ENCODE measurements around the gene CEACAM4. TPM values are rescaled to one million over a fixed set of nuclear protein-coding genes. Genes with fewer than 3 reads are reported as not detected.

CEACAM4 gene
- total and polyA plus RNA-seq, 3 donors from 2014 or later, result 0.47 to 1.7 TPM; not detected in 1

DNA sequence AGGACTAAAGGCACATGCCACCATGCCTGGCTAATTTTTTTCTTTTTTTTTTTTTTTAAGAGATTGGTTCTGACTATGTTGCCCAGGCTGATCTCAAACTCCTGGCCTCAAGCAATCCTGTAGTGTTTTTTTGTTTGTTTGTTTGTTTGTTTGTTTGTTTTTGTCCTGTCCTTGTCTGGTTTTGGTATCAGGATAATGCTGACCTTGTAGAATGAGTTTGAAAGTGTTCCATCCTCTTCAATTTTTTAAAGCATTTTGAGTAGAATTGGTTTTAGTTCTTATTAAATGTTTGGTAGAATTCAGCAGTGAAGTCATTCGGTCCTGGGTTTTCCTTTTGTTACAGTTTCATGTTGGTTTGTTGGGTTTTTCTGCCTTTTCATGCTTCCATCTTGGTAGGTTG lies 19.2 kb downstream of the CEACAM4 start:
- no peak overlapping the region for H3K27ac ChIP-seq
- no peak for DNase-seq
- WGBS, 2 donors, result 70 to 84% methylated on average over 1 of the region's 1 CpG
- no peak for TF ChIP-seq POLR2A (IDR thresholded peaks at IDR 0.05)
- TF ChIP-seq CTCF (IDR thresholded peaks at IDR 0.05), result no peak
- H3K36me3 ChIP-seq (ENCODE audit: low read depth, missing control alignments), result no peaks in the 10 kb centered on the region
- intact Hi-C loops (cut with DNase I; ENCODE audit: low total_unique reads), result no loop called here
- H3K27me3 ChIP-seq, result no peaks in the 10 kb centered on the region
- no peaks in the 10 kb centered on the region for H3K4me1 ChIP-seq
- no peak overlapping the region for H3K4me3 ChIP-seq
- H3K9me3 ChIP-seq, result no peaks in the 10 kb centered on the region

- no peak for DNase-seq
- WGBS, 2 donors, result 79 to 90% methylated on average over 3 to 5 of the region's 5 CpGs
Observed at GRCh38 chr19:41606215-41606837, 20.5 kb downstream of the CEACAM4 start.

GRCh38 chr19:41604831-41605230 lies 22.0 kb downstream of the CEACAM4 start:
- Histone ChIP-seq H3K27ac (no peak overlapping the region), H3K4me3 (no peak overlapping the region), H3K9me3 (no peaks in the 10 kb centered on the region), H3K27me3 (no peaks in the 10 kb centered on the region), H3K4me1 (no peaks in the 10 kb centered on the region), H3K36me3 (ENCODE audit: low read depth, missing control alignments) (no peaks in the 10 kb centered on the region)
- no peak for DNase-seq
- TF ChIP-seq CTCF (IDR thresholded peaks at IDR 0.05) (no peak), POLR2A (IDR thresholded peaks at IDR 0.05) (no peak)
- WGBS, 2 donors, result 38 to 57% methylated on average over 3 of the region's 3 CpGs
- intact Hi-C loops (cut with DNase I; ENCODE audit: low total_unique reads), result no loop called here

More at GRCh38 chr19:41606215-41606837, 20.5 kb downstream of the CEACAM4 start:
- Histone ChIP-seq H3K27me3 (no peaks in the 10 kb centered on the region), H3K27ac (no peak overlapping the region), H3K4me3 (no peak overlapping the region), H3K9me3 (no peaks in the 10 kb centered on the region), H3K36me3 (ENCODE audit: low read depth, missing control alignments) (no peaks in the 10 kb centered on the region), H3K4me1 (no peaks in the 10 kb centered on the region)
- no peak for TF ChIP-seq POLR2A (IDR thresholded peaks at IDR 0.05)
- intact Hi-C loops (cut with DNase I; ENCODE audit: low total_unique reads), result no loop called here

- Histone ChIP-seq H3K27me3 (no peaks in the 10 kb centered on the region), H3K36me3 (ENCODE audit: low read depth, missing control alignments) (no peaks in the 10 kb centered on the region), H3K27ac (no peak overlapping the region), H3K4me1 (no peaks in the 10 kb centered on the region), H3K9me3 (no peaks in the 10 kb centered on the region), H3K4me3 (no peak overlapping the region)
- 54 to 60% methylated on average over 1 to 4 of the region's 4 CpGs for WGBS, 2 donors
- intact Hi-C loops (cut with DNase I; ENCODE audit: low total_unique reads), result no loop called here
- no peak for TF ChIP-seq CTCF (IDR thresholded peaks at IDR 0.05)
- TF ChIP-seq POLR2A (IDR thresholded peaks at IDR 0.05), result no peak
- DNase-seq, result no peak
Observed at GRCh38 chr19:41601771-41602170, 25.1 kb downstream of the CEACAM4 start.

DNA sequence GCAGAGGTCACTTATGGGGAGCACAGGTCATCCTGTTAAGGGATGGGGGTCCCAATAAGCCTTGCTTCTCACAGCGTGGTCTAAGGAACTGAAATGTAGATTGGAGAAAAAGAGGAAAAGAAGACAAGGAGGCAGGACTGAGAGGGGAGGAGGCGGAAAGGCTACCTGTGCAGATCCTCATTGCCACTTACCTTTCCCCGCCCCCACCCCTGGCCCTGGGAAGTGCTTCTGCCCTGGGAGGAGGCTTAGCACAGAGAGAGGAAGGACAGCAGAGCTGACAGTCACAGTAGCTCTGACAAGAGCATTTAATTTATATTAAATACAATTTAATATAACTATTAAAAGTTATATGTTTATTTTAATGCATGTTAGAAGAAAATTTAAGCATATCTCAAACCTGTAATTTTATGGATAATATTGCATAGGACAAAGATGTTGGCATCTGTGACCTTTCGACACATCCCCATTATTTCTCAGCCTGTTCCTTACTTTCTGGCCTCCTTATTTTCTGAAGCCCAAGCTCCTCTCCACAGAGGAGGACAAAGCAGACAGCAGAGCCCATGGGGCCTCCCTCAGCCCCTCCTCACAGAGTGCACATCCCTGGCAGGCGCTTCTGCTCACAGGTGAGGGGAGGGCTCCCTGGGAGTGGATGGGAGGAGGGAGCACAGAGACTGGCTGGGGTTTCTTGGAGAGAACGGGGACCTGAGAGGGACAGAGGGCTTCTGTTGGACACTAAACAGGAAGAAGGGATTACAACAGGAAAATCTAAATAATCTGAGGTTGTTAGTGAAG lies 27.5 kb downstream of the CEACAM4 start:
- Histone ChIP-seq H3K4me1 (no peaks in the 10 kb centered on the region), H3K9me3 (no peaks in the 10 kb centered on the region), H3K4me3 (no peak overlapping the region), H3K27ac (no peak overlapping the region), H3K36me3 (ENCODE audit: low read depth, missing control alignments) (no peaks in the 10 kb centered on the region), H3K27me3 (no peaks in the 10 kb centered on the region)
- WGBS, 2 donors, result 45 to 53% methylated on average over 6 of the region's 6 CpGs
- no peak for DNase-seq
- intact Hi-C loops (cut with DNase I; ENCODE audit: low total_unique reads), result no loop called here
- TF ChIP-seq CTCF (IDR thresholded peaks at IDR 0.05), result no peak
- TF ChIP-seq POLR2A (IDR thresholded peaks at IDR 0.05), result no peak

Measured in testis (tissue), 3 donors.